Measurements from ENCODE around the gene CHRNA4.

Gene CHRNA4

DNA sequence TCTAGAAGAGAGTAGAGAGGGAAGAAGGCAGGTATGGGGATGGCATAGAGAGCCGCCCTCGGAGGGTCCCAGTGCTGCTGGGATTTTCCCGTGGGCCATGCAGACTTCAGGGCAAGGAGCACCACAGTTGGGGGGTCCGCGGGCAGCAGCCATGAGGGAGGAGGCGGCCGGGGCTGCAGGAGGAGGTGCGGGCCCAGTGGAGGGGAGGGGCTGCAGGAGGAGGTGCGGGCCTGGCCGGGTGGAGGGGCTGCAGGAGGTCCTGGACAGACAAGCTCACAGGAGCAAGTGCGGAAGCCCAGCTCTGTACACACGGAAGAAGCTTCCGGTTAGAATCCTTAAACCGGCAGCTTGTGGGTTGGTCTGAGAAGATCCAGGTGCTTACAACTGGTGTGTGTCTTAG is 34.6 kb upstream of the CHRNA4 start:
- Histone ChIP-seq H2AFZ (ENCODE audit: low read depth, low read length) (no peak overlapping the region), H3K27ac (ENCODE audit: low read length) (no peak overlapping the region), H3K27me3 (ENCODE audit: low read depth, low read length) (no peaks in the 10 kb centered on the region), H3K79me2 (ENCODE audit: low read length) (no peaks in the 10 kb centered on the region), H3K9ac (ENCODE audit: low read length) (no peak overlapping the region), H3K9me3 (ENCODE audit: insufficient read depth, low read length) (no peaks in the 10 kb centered on the region), H3K4me1 (ENCODE audit: low read length) (no peaks in the 10 kb centered on the region), H3K36me3 (replicated peaks; ENCODE audit: low read depth, low read length) (no peaks in the 10 kb centered on the region), H3K4me2 (ENCODE audit: low read length) (no peak overlapping the region), H3K4me3 (ENCODE audit: low read length) (no peak overlapping the region), H4K20me1 (ENCODE audit: insufficient read depth, low read length) (no peaks in the 10 kb centered on the region)
- TF ChIP-seq EZH2phosphoT487 (IDR thresholded peaks at IDR 0.05; ENCODE audit: low read depth): no peak
- TF ChIP-seq, protein P1, sequence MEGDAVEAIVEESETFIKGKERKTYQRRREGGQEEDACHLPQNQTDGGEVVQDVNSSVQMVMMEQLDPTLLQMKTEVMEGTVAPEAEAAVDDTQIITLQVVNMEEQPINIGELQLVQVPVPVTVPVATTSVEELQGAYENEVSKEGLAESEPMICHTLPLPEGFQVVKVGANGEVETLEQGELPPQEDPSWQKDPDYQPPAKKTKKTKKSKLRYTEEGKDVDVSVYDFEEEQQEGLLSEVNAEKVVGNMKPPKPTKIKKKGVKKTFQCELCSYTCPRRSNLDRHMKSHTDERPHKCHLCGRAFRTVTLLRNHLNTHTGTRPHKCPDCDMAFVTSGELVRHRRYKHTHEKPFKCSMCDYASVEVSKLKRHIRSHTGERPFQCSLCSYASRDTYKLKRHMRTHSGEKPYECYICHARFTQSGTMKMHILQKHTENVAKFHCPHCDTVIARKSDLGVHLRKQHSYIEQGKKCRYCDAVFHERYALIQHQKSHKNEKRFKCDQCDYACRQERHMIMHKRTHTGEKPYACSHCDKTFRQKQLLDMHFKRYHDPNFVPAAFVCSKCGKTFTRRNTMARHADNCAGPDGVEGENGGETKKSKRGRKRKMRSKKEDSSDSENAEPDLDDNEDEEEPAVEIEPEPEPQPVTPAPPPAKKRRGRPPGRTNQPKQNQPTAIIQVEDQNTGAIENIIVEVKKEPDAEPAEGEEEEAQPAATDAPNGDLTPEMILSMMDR (IDR thresholded peaks at IDR 0.05; ENCODE audit: low read depth, low read length): no peak

DNA sequence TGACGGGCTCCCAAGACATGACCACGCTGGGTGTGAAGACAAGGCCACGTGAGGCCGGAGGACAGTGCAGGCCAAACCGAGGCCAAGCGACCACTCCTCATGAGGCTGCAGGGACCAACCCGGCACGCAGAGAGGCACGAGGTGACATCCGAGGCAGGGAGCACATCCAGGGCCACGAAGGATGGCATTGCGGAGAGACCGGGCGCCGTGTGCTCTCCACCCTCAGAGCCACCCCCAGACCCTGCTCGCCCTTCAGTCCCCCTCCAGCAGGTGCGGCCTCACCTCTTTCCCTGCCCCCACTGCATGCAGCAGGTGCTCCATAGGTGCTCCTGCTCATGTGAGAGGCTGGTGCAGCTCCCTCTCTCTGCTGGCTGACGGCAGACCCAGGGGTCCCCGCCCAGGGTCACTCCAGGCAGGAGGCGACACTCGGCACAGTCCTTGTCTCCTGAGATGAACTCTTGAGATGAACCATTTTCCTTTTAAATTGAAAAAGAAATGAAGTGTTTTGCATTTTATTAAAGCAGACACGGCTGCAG is 33.8 kb upstream of the CHRNA4 start:
- no peaks in the 10 kb centered on the region for H3K36me3 ChIP-seq (replicated peaks; ENCODE audit: low read depth, low read length)
- no peak overlapping the region for H3K27ac ChIP-seq (ENCODE audit: low read length)
- H3K27me3 ChIP-seq (ENCODE audit: low read depth, low read length): no peaks in the 10 kb centered on the region
- H4K20me1 ChIP-seq (ENCODE audit: insufficient read depth, low read length): no peaks in the 10 kb centered on the region
- TF ChIP-seq, protein P1 (IDR thresholded peaks at IDR 0.05; ENCODE audit: low read depth, low read length): no peak
- TF ChIP-seq EZH2phosphoT487 (IDR thresholded peaks at IDR 0.05; ENCODE audit: low read depth): no peak
- no peak overlapping the region for H3K4me3 ChIP-seq (ENCODE audit: low read length)
- H3K79me2 ChIP-seq (ENCODE audit: low read length): no peaks in the 10 kb centered on the region
- H3K4me2 ChIP-seq (ENCODE audit: low read length): no peak overlapping the region
- H3K9me3 ChIP-seq (ENCODE audit: insufficient read depth, low read length): no peaks in the 10 kb centered on the region
- no peak overlapping the region for H2AFZ ChIP-seq (ENCODE audit: low read depth, low read length)
- no peaks in the 10 kb centered on the region for H3K4me1 ChIP-seq (ENCODE audit: low read length)
- H3K9ac ChIP-seq (ENCODE audit: low read length): no peak overlapping the region

DNA sequence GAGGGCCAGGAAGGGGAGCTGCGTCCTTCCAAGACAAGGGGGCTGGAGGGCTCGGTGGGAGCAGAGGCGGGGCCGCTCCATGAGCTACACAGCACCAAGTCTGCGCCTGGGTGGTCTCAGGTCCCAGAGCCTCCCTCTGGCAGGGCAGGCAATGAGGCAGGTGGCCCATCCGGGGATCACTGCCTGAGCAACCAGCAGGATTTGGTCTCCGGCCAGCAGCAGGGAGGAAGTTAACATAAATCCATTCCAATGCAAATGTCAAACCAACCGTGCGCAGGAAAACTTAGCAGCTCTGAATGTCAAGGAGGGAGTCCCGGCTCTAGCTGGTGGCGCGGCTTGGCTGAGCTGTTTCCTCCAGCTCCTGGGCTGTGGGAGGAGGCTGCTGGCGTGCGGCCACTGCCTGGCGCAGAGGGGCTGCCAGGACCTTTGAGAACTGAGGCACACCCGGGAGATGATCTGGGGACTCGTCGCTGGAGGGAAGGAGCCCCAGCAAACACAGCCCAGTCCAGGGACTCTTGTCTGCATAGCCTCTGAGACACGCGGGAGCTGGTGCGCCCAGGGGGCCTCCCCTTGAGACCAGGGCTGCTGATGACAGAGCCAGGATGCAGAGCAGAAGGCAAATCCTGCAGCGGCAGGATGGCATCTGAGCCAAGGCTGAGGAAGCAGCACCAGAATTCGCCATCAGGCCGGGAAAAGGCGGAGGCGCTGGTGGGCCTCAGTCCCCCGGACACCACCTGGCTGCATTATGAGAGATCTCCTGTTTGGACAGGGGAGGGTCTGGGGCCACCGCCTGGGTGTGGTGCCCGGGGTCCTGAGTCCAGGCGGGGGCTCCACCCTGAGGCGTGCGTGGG is 33.1 kb upstream of the CHRNA4 start:
- no peak for TF ChIP-seq EZH2phosphoT487 (IDR thresholded peaks at IDR 0.05; ENCODE audit: low read depth)
- TF ChIP-seq, protein P1 (IDR thresholded peaks at IDR 0.05; ENCODE audit: low read depth, low read length): no peak
- no peaks in the 10 kb centered on the region for H3K4me1 ChIP-seq (ENCODE audit: low read length)
- no peaks in the 10 kb centered on the region for H4K20me1 ChIP-seq (ENCODE audit: insufficient read depth, low read length)
- no peak overlapping the region for H3K4me2 ChIP-seq (ENCODE audit: low read length)
- H3K4me3 ChIP-seq (ENCODE audit: low read length): no peak overlapping the region
- H3K36me3 ChIP-seq (replicated peaks; ENCODE audit: low read depth, low read length): no peaks in the 10 kb centered on the region
- no peaks in the 10 kb centered on the region for H3K27me3 ChIP-seq (ENCODE audit: low read depth, low read length)
- H3K9ac ChIP-seq (ENCODE audit: low read length): no peak overlapping the region
- no peak overlapping the region for H2AFZ ChIP-seq (ENCODE audit: low read depth, low read length)
- H3K79me2 ChIP-seq (ENCODE audit: low read length): no peaks in the 10 kb centered on the region
- H3K27ac ChIP-seq (ENCODE audit: low read length): no peak overlapping the region
- H3K9me3 ChIP-seq (ENCODE audit: insufficient read depth, low read length): no peaks in the 10 kb centered on the region

DNA sequence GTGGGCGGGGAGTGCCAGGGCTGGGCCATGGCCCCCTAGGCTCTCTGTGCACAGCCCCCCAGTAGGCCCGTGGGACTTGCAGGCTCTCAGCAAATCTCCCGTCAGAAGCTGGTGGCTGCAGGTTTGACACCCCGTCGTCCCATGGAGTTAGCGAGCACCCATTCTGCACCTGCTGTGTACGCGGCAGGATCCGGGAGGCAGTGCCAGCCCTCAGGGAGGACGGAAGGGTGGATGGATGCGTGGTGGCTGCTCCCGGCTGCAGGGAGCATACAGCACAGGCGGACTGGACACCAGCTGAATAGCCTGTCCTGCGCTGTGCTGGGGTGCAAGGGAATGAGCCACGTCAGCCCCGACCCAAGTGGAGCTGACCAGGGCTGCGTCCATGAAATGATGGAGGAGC is 32.4 kb upstream of the CHRNA4 start:
- H3K4me2 ChIP-seq (ENCODE audit: low read length): no peak overlapping the region
- no peak overlapping the region for H3K9ac ChIP-seq (ENCODE audit: low read length)
- no peaks in the 10 kb centered on the region for H3K79me2 ChIP-seq (ENCODE audit: low read length)
- H2AFZ ChIP-seq (ENCODE audit: low read depth, low read length): no peak overlapping the region
- TF ChIP-seq EZH2phosphoT487 (IDR thresholded peaks at IDR 0.05; ENCODE audit: low read depth): no peak
- 0 out of 2 replicates have a peak, but pooled peaks cover 3% of the 10 kb centered on the region for H3K27me3 ChIP-seq (ENCODE audit: low read depth, low read length)
- no peaks in the 10 kb centered on the region for H3K9me3 ChIP-seq (ENCODE audit: insufficient read depth, low read length)
- no peaks in the 10 kb centered on the region for H4K20me1 ChIP-seq (ENCODE audit: insufficient read depth, low read length)
- no peak overlapping the region for H3K27ac ChIP-seq (ENCODE audit: low read length)
- no peaks in the 10 kb centered on the region for H3K4me1 ChIP-seq (ENCODE audit: low read length)
- no peak overlapping the region for H3K4me3 ChIP-seq (ENCODE audit: low read length)
- no peaks in the 10 kb centered on the region for H3K36me3 ChIP-seq (replicated peaks; ENCODE audit: low read depth, low read length)

Measured in OCI-LY3 (cell line).